Tibial nerve (tissue), 4 donors: ENCODE results near the gene SLTM.

ENCODE experiments used
- CTCF ChIP-seq, 5 experiments: fragments of 200-600 bp in 3 of 5; fragments of 450-650 bp in 2 of 5; sonication (generic) in 3 of 5; IDR thresholded peaks; one replicate each; pipeline ENCODE4 v1.5.1; 2016 to 2019; ENCODE audit warnings: antibody characterized with exemption in 5 of 5, mild to moderate bottlenecking in 3 of 5, moderate library complexity in 2 of 5
- EP300 ChIP-seq, 2 donors: sonication (generic); formaldehyde crosslinking; IDR thresholded peaks; one replicate each; pipeline ENCODE4 v1.6.1; 2017; ENCODE audit warnings: antibody characterized with exemption in 2 of 2, mild to moderate bottlenecking in 1 of 2

GRCh38 chr15:58977887-58978286 is 44.4 kb upstream of the SLTM start:
- TF ChIP-seq CTCF (IDR thresholded peaks at IDR 0.05) = no peak
- no peak for TF ChIP-seq EP300 (IDR thresholded peaks at IDR 0.05)
